Esophagus squamous epithelium (tissue), 5 donors: ENCODE data around the gene XPNPEP3. TPM values are rescaled to one million over a fixed set of nuclear protein-coding genes. Genes with fewer than 3 reads are reported as not detected.
A peak's percentile ranks its signal among the peaks of the same experiment; 100 is the strongest.

Experiments used
- DNase-seq: peaks from one replicate; lab custom pipeline; 2025; lab: John Stamatoyannopoulos, UW
- H3K27ac ChIP-seq, 4 donors: fragments of 200-600 bp; sonication (generic); one replicate each; pipeline ENCODE4 v1.5.1; 2016 to 2019; ENCODE audit warnings: mild to moderate bottlenecking in 1 of 4
- H3K27me3 ChIP-seq, 4 donors: fragments of 200-600 bp; sonication (generic); 1 replicate in 3 of 4; 2 replicates in 1 of 4; pipeline versions ENCODE4 v1.5.1 to v1.6.0; 2017 to 2021; ENCODE audit warnings: antibody characterized with exemption in 1 of 4
- H3K36me3 ChIP-seq, 3 donors: fragments of 200-600 bp; sonication (generic); one replicate each; pipeline ENCODE4 v1.5.1; 2016 to 2019
- H3K4me1 ChIP-seq, 3 donors: fragments of 200-600 bp; sonication (generic); one replicate each; pipeline ENCODE4 v1.5.1; 2017 to 2019
- H3K4me3 ChIP-seq, 4 donors: fragments of 200-600 bp; sonication (generic); 1 replicate in 3 of 4; 2 replicates in 1 of 4; pipeline ENCODE4 v1.5.1; 2016 to 2019; ENCODE audit warnings: mild to moderate bottlenecking in 2 of 4, moderate library complexity in 1 of 4
- H3K9me3 ChIP-seq, 3 donors: fragments of 200-600 bp; sonication (generic); one replicate each; pipeline ENCODE4 v1.5.1; 2016 to 2019
- POLR2A ChIP-seq, 4 donors: fragments of 450-650 bp; IDR thresholded peaks; one replicate each; pipeline ENCODE4 v1.6.1; 2017; ENCODE audit warnings: antibody characterized with exemption in 4 of 4, mild to moderate bottlenecking in 4 of 4, moderate library complexity in 3 of 4
- WGBS, 2 donors: methylation state at CpG; one replicate each; pipeline ENCODE4 v1.1.5; 2018; 5-methylcytosine and 5-hydroxymethylcytosine counted together
- intact Hi-C: fragments of 100-400 bp; cut with DNase I; formaldehyde crosslinking; loops from one replicate; pipeline ENCODE4 v1.15.0; 2022
- total RNA-seq, 4 donors: library from RNA; depleted of rRNA; stranded (reverse); fragments of >200 nt; gene quantifications; one replicate each; pipeline ENCODE4 v1.1.0, GENCODE V29; 2016
- TF ChIP-seq, protein P1 (sequence below), 6 experiments: fragments of 450-650 bp in 4 of 6; fragments of 200-600 bp in 2 of 6; sonication (generic) in 2 of 6; IDR thresholded peaks; one replicate each; pipeline ENCODE4 v1.5.1; 2016 to 2019; ENCODE audit warnings: antibody characterized with exemption in 6 of 6, mild to moderate bottlenecking in 4 of 6, moderate library complexity in 4 of 6
- donor health status: DM: yes; HTN: yes; CAD: no.

Gene XPNPEP3
- 10 to 100 TPM in 1 of 4 donors, 1 to 10 TPM in 3; 6.9 to 16.1 (median 9.0) TPM for total RNA-seq

DNA sequence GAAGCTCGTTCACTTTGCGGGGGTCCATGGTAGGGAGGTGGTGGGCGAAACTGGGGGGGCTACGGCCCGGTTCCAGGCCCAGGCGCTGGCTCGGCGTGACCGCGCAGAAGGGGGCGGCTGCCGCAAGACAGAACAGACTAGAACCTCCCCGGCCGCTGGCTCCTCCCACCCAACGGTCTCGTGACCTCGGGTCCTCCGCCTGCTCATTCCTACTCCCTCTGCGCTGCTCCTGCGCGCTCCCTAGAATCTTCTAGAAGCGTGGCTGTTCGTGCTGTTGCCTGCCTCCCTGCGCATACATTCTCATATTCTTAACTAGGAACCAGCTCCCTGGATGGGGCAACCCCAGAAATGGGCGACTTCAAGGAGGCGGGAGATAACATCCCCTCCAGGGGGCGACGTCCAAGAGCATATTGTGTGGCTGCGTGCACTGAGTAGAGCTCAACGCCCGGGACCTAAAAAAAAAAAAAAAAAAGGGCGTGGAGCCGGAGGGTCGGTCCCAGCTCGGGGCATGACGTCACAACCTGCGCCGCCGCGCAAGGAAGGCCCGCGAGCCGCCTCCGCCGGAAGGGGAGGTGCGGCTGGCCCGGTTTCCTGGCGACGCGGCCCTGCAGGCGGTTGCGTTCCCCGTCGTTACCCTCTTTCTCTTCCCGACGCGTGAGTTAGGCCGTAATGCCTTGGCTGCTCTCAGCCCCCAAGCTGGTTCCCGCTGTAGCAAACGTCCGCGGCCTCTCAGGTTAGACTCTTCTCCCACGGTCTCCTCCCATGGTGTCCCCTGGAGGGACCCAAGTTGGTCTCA is at the start of gene XPNPEP3, which contains the start of gene ST13:
TSS of gene XPNPEP3 (plus strand) at position 636 of the 796 bp plus-strand sequence. CDS start at position 670, 34 bp downstream.
TSS of gene ST13 (minus strand) at position 127 of the 796 bp plus-strand sequence. CDS start at position 28, 99 bp downstream.
- peak in 2 of 4 donors; percentile 61 to 77 for TF ChIP-seq POLR2A (IDR thresholded peaks at IDR 0.05)
- TF ChIP-seq, protein P1, sequence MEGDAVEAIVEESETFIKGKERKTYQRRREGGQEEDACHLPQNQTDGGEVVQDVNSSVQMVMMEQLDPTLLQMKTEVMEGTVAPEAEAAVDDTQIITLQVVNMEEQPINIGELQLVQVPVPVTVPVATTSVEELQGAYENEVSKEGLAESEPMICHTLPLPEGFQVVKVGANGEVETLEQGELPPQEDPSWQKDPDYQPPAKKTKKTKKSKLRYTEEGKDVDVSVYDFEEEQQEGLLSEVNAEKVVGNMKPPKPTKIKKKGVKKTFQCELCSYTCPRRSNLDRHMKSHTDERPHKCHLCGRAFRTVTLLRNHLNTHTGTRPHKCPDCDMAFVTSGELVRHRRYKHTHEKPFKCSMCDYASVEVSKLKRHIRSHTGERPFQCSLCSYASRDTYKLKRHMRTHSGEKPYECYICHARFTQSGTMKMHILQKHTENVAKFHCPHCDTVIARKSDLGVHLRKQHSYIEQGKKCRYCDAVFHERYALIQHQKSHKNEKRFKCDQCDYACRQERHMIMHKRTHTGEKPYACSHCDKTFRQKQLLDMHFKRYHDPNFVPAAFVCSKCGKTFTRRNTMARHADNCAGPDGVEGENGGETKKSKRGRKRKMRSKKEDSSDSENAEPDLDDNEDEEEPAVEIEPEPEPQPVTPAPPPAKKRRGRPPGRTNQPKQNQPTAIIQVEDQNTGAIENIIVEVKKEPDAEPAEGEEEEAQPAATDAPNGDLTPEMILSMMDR (IDR thresholded peaks at IDR 0.05), result peak in 3 of 6 experiments; percentile 3 to 29 (median 6)
- intact Hi-C loops, result no loop called here
- Histone ChIP-seq H3K4me1 (peaks cover 14 to 58% (median 40%) of the 10 kb centered on the region in 3 donors), H3K9me3 (no peaks in the 10 kb centered on the region), H3K27ac (peak within 1 kb of the TSS; percentile 93 to 99 (median 96)), H3K4me3 (peak within 1 kb of the TSS; percentile 72 to 91 (median 85)), H3K36me3 (peaks cover 0 to 16% (median 0%) of the 10 kb centered on the region in 3 donors), H3K27me3 (no peaks in the 10 kb centered on the region)
- peak; percentile 81 for DNase-seq
- WGBS, 2 donors, result 0 to 3% methylated on average over 7 to 20 of the region's 63 CpGs

DNA sequence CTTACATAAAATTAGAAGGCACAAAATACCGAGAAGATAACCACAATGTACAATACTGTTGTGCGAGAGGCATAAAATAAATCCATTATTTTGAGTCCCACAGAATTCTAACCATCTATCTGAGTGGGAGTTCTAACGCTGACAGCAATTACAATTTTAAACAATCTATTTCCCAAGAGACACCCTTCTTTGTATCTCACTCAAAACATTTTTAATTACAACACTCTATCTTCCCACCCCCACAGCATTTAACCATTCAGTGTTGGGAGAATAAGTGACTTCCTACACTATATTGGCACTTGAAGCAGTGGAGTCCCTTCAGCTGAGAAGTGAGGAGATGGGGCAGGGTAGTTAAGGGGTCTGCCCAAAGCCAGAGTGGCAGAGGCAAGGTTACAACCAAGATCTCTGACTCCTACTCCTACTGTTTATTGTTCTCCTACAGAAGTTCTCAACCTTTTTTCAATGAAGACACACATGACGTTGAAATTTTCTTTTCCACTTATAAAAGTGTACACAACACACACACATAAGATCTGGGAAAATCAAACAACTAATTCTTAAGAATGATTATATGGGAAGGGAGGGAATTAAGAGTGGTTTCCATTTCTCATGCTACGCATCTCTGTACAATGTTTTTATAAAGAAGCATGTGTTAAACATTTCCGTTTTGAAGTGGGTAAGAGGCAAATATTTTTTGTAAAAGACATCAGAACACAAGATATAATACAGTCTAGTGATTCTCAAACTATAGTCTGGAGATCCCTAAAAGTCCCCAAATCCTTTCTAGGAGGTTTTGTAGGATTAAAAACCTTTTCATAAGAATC is 48.7 kb upstream of the XPNPEP3 start:
- H3K27ac ChIP-seq, result no peak overlapping the region
- no peaks in the 10 kb centered on the region for H3K27me3 ChIP-seq
- H3K9me3 ChIP-seq, result no peaks in the 10 kb centered on the region
- WGBS, 2 donors, result 52 to 57% methylated on average over 6 of the region's 6 CpGs
- H3K4me3 ChIP-seq, result no peak overlapping the region
- DNase-seq, result no peak
- TF ChIP-seq, protein P1 (IDR thresholded peaks at IDR 0.05), result no peak
- no peak for TF ChIP-seq POLR2A (IDR thresholded peaks at IDR 0.05)
- peaks cover 0 to 3% (median 0%) of the 10 kb centered on the region in 3 donors for H3K4me1 ChIP-seq
- peaks cover 0 to 10% (median 0%) of the 10 kb centered on the region in 3 donors for H3K36me3 ChIP-seq
- intact Hi-C loops, result loop anchor here (10.0 kb wide), 1 partner anchor 1393 kb away; no protein-coding TSS in a partner anchor

DNA sequence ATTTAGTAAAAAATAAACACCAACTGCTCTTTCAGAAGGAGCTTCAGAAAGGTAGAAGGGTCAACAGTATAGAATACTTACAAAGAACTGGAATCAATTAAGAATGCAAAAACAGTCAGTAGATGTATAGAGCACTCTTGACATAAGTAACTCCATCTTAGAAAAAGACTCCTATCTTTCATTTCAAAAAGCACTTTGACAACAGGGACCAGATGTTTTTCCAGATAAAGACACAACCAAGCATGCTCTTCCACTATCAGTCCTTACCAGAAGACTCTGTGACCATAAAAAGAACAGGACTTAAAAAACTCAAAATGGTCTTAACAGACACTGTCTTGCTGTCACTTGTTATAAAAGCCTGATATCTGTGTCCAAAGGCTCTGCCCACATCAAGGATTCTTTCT is 43.0 kb upstream of the XPNPEP3 start:
- no peak for DNase-seq
- no peaks in the 10 kb centered on the region for H3K9me3 ChIP-seq
- no peak for TF ChIP-seq POLR2A (IDR thresholded peaks at IDR 0.05)
- TF ChIP-seq, protein P1 (IDR thresholded peaks at IDR 0.05), result no peak
- peaks cover 7 to 22% (median 18%) of the 10 kb centered on the region in 3 donors for H3K4me1 ChIP-seq
- H3K4me3 ChIP-seq, result no peak overlapping the region
- H3K36me3 ChIP-seq, result peaks cover 0 to 7% (median 0%) of the 10 kb centered on the region in 3 donors
- H3K27me3 ChIP-seq, result no peaks in the 10 kb centered on the region
- intact Hi-C loops, result no loop called here
- no peak overlapping the region for H3K27ac ChIP-seq

DNA sequence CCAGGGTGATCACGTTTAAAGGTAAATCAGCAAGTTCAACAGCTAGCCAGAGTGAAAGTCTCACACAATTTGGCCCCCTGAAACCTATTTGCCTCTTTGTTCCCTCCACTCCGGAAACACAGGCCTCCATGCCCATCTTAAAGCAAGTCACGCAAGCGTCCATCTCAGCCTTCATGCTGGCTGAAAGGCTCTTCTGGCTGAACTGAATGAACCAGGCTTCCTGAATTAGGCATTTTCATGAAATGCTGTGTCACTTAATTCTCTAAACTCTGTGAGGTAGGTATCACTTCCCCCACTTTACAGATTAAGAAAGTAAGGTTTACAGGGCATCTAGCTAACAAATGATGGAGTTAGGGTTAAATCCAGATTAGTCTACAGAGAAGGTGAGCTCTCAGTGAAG is 39.2 kb upstream of the XPNPEP3 start:
- Histone ChIP-seq H3K4me3 (peak overlapping the region in 1 of 4 donors; percentile 96), H3K4me1 (peaks cover 10 to 32% (median 18%) of the 10 kb centered on the region in 3 donors), H3K9me3 (no peaks in the 10 kb centered on the region), H3K36me3 (peaks cover 0 to 7% (median 0%) of the 10 kb centered on the region in 3 donors), H3K27ac (no peak overlapping the region), H3K27me3 (no peaks in the 10 kb centered on the region)
- DNase-seq, result no peak
- intact Hi-C loops, result no loop called here
- TF ChIP-seq POLR2A (IDR thresholded peaks at IDR 0.05), result no peak
- TF ChIP-seq, protein P1 (IDR thresholded peaks at IDR 0.05), result no peak
- WGBS, 2 donors, result 76 to 92% methylated on average over 4 of the region's 4 CpGs
